Colonic mucosa (tissue), 4 donors: ENCODE measurements around the gene ARHGEF4. TPM values are rescaled to one million over a fixed set of nuclear protein-coding genes. Genes with fewer than 3 reads are reported as not detected.

Source experiments
- DNase-seq: peaks from one replicate; pipeline ENCODE4 v3.0.0-alpha.2; 2020
- H3K27ac ChIP-seq: fragments of 200-600 bp; one replicate; pipeline ENCODE4 v1.8.0; 2021
- H3K27me3 ChIP-seq: fragments of 200-600 bp; one replicate; pipeline ENCODE4 v1.8.0; 2021
- H3K36me3 ChIP-seq: fragments of 200-600 bp; one replicate; pipeline ENCODE4 v1.8.0; 2021
- H3K4me1 ChIP-seq: fragments of 200-600 bp; one replicate; pipeline ENCODE4 v1.8.0; 2021; ENCODE audit warnings: mild to moderate bottlenecking
- H3K4me3 ChIP-seq: fragments of 200-600 bp; one replicate; pipeline ENCODE4 v1.8.0; 2021
- H3K9ac ChIP-seq, 2 donors: one replicate each; pipeline ENCODE4 v1.7.0; 2013; ENCODE audit warnings: control low read depth in 2 of 2, low read depth in 2 of 2, low read length in 2 of 2
- H3K9me3 ChIP-seq: fragments of 200-600 bp; one replicate; pipeline ENCODE4 v1.8.0; 2021
- CTCF ChIP-seq: fragments of 200-600 bp; IDR thresholded peaks from one replicate; pipeline ENCODE4 v1.8.0; 2022; ENCODE audit warnings: antibody characterized with exemption, mild to moderate bottlenecking
- intact Hi-C: fragments of 100-400 bp; cut with DNase I; formaldehyde crosslinking; loops from one replicate; pipeline ENCODE4 v1.14.1; 2022
- total RNA-seq, 2 donors: library from RNA; stranded (reverse); fragmentation: NEBNext Ultra II Directional in 1 of 2; extraction: Animal tissue kit (Norgen Biotek cat#: 25700) in 1 of 2; gene quantifications; one replicate each; pipeline ENCODE4 v1.2.1, GENCODE V29; 2021
- donor health status: healthy.
- donor health status: DM: no; HTN: no; CAD: no.
- donor health status: DM: no; HTN: no; CAD: no.

ARHGEF4 gene
- total RNA-seq, 2 donors from 2014 or later: 1.6 to 2.6 TPM

- Histone ChIP-seq H3K27me3 (no peaks in the 10 kb centered on the region), H3K36me3 (peaks cover 3% of the 10 kb centered on the region), H3K4me1 (no peaks in the 10 kb centered on the region), H3K9ac (no peak overlapping the region), H3K9me3 (no peaks in the 10 kb centered on the region), H3K4me3 (no peak overlapping the region), H3K27ac (no peak overlapping the region)
- intact Hi-C loops: no loop called here
- TF ChIP-seq CTCF: no peak
- no peak for DNase-seq
These were observed 206.7 kb downstream of the ARHGEF4 start for GRCh38 chr2:131043199-131044074.

GRCh38 chr2:131044075-131044756, 207.5 kb downstream of the ARHGEF4 start:
- Histone ChIP-seq H3K4me1 (no peaks in the 10 kb centered on the region), H3K9ac (no peak overlapping the region), H3K36me3 (peaks cover 7% of the 10 kb centered on the region), H3K4me3 (no peak overlapping the region), H3K9me3 (no peaks in the 10 kb centered on the region), H3K27me3 (no peaks in the 10 kb centered on the region), H3K27ac (no peak overlapping the region)
- no peak for DNase-seq
- intact Hi-C loops: no loop called here
- no peak for TF ChIP-seq CTCF

- no peaks in the 10 kb centered on the region for H3K4me1 ChIP-seq
- no peak overlapping the region for H3K27ac ChIP-seq
- intact Hi-C loops: no loop called here
- no peaks in the 10 kb centered on the region for H3K9me3 ChIP-seq
- H3K9ac ChIP-seq: no peak overlapping the region
- no peaks in the 10 kb centered on the region for H3K27me3 ChIP-seq
- H3K4me3 ChIP-seq: no peak overlapping the region
- TF ChIP-seq CTCF: no peak
- H3K36me3 ChIP-seq: peaks cover 7% of the 10 kb centered on the region
- DNase-seq: no peak
These were observed 208.0 kb downstream of the ARHGEF4 start for GRCh38 chr2:131044757-131045150.

- no peak for DNase-seq
- Histone ChIP-seq H3K9ac (no peak overlapping the region), H3K4me3 (no peak overlapping the region), H3K27me3 (no peaks in the 10 kb centered on the region), H3K9me3 (no peaks in the 10 kb centered on the region), H3K36me3 (peaks cover 11% of the 10 kb centered on the region), H3K27ac (no peak overlapping the region), H3K4me1 (no peaks in the 10 kb centered on the region)
- no peak for TF ChIP-seq CTCF
- intact Hi-C loops: no loop called here
These were observed 208.7 kb downstream of the ARHGEF4 start for GRCh38 chr2:131045286-131046027.

- Histone ChIP-seq H3K36me3 (peaks cover 16% of the 10 kb centered on the region), H3K27ac (no peak overlapping the region), H3K9ac (no peak overlapping the region), H3K4me3 (no peak overlapping the region), H3K27me3 (no peaks in the 10 kb centered on the region), H3K4me1 (no peaks in the 10 kb centered on the region), H3K9me3 (no peaks in the 10 kb centered on the region)
- no peak for DNase-seq
- intact Hi-C loops: no loop called here
- TF ChIP-seq CTCF: no peak
These were observed 209.6 kb downstream of the ARHGEF4 start for GRCh38 chr2:131046028-131046917.
